WTC11 (cell line): ENCODE measurements around the gene PLD3. TPM values are rescaled to one million over a fixed set of nuclear protein-coding genes. Genes with fewer than 3 reads are reported as not detected.

Source experiments
- ATAC-seq: fragments of 200-7000 bp; cut with Tn5 transposase; 2 replicates; pipeline ENCODE4 v1.10.0; 2021; ENCODE audit warnings: mild to moderate bottlenecking, moderate library complexity
- CTCF ChIA-PET: fragments of 300-600 bp; sonication (Branson Sonifier 250); formaldehyde crosslinking; loops from one replicate; lab custom pipeline; 2021; ENCODE audit warnings: antibody characterized with exemption; lab: Charles Lee
- POLR2A ChIA-PET: fragments of 350-600 bp; sonication (Branson Sonifier 250); formaldehyde crosslinking; loops from one replicate; lab custom pipeline; 2021; ENCODE audit warnings: antibody characterized with exemption; lab: Charles Lee
- DNase-seq: peaks from one replicate; pipeline ENCODE4 v3.0.0; 2021; ENCODE audit warnings: low spot score
- H3K27ac Mint-ChIP-seq: 2 replicates; pipeline ENCODE4 v1.8.0; 2021; ENCODE audit warnings: mixed read lengths
- H3K27me3 Mint-ChIP-seq: 2 replicates; pipeline ENCODE4 v1.8.0; 2021; ENCODE audit warnings: low read depth, mild to moderate bottlenecking, moderate library complexity, mixed read lengths
- H3K36me3 Mint-ChIP-seq: 2 replicates; pipeline ENCODE4 v1.8.0; 2021; ENCODE audit warnings: mixed read lengths
- H3K4me1 Mint-ChIP-seq: 2 replicates; pipeline ENCODE4 v1.8.0; 2022; ENCODE audit warnings: mixed read lengths
- H3K4me3 Mint-ChIP-seq: 2 replicates; pipeline ENCODE4 v1.8.0; 2021; ENCODE audit warnings: mild to moderate bottlenecking, moderate library complexity, mixed read lengths
- H3K9me3 Mint-ChIP-seq: 2 replicates; pipeline ENCODE4 v1.8.0; 2021; ENCODE audit warnings: mixed read lengths
- CREM ChIP-seq: sonication (generic); formaldehyde crosslinking; IDR thresholded peaks from 2 replicates; pipeline ENCODE4 v1.8.1; 2022; ENCODE audit warnings: mild to moderate bottlenecking, missing genetic modification reagents, moderate library complexity
- FOXJ3 ChIP-seq: sonication (generic); formaldehyde crosslinking; IDR thresholded peaks from 2 replicates; pipeline ENCODE4 v1.9.0; 2021; ENCODE audit warnings: missing genetic modification reagents, mild to moderate bottlenecking, borderline replicate concordance
- FOXK1 ChIP-seq: sonication (generic); formaldehyde crosslinking; IDR thresholded peaks from 2 replicates; pipeline ENCODE4 v1.8.0; 2022; ENCODE audit warnings: mild to moderate bottlenecking, moderate library complexity, missing genetic modification reagents
- FOXP1 ChIP-seq: sonication (generic); formaldehyde crosslinking; IDR thresholded peaks from 2 replicates; pipeline ENCODE4 v1.8.0; 2022; ENCODE audit warnings: missing genetic modification reagents, mild to moderate bottlenecking, moderate library complexity, borderline replicate concordance
- GABPB1 ChIP-seq: sonication (generic); formaldehyde crosslinking; IDR thresholded peaks from 2 replicates; pipeline ENCODE4 v1.8.1; 2023; ENCODE audit warnings: mild to moderate bottlenecking, missing genetic modification reagents
- GTF2I ChIP-seq: fragments of 250-450 bp; sonication (Bioruptor Pico); conservative IDR thresholded peaks from 2 replicates; pipeline ENCODE4 v1.4.0; 2021; ENCODE audit warnings: mild to moderate bottlenecking
- NFATC4 ChIP-seq: fragments of 250-450 bp; sonication (Bioruptor Pico); IDR thresholded peaks from 2 replicates; pipeline ENCODE4 v1.9.0; 2021; ENCODE audit warnings: mild to moderate bottlenecking
- NFYB ChIP-seq: sonication (generic); formaldehyde crosslinking; conservative IDR thresholded peaks from 2 replicates; pipeline ENCODE4 v1.8.0; 2022; ENCODE audit warnings: low read depth, missing genetic modification reagents
- PRRX2 ChIP-seq: fragments of 250-450 bp; sonication (Bioruptor Pico); IDR thresholded peaks from 2 replicates; pipeline ENCODE4 v1.8.0; 2021; ENCODE audit warnings: mild to moderate bottlenecking
- SP1 ChIP-seq: sonication (generic); formaldehyde crosslinking; conservative IDR thresholded peaks from 2 replicates; pipeline ENCODE4 v1.8.1; 2022; ENCODE audit warnings: missing genetic modification reagents
- ZNF121 ChIP-seq: sonication (generic); formaldehyde crosslinking; IDR thresholded peaks from 2 replicates; pipeline ENCODE4 v1.8.0; 2023; ENCODE audit warnings: missing genetic modification reagents
- ZNF219 ChIP-seq: sonication (generic); formaldehyde crosslinking; IDR thresholded peaks from 2 replicates; pipeline ENCODE4 v1.8.0; 2023; ENCODE audit warnings: missing genetic modification reagents, mild to moderate bottlenecking, borderline replicate concordance
- ZNF416 ChIP-seq: fragments of 250-450 bp; sonication (Bioruptor Pico); IDR thresholded peaks from 2 replicates; pipeline ENCODE4 v1.9.0; 2021; ENCODE audit warnings: mild to moderate bottlenecking, inconsistent platforms
- ZNF423 ChIP-seq: fragments of 250-450 bp; sonication (Bioruptor Pico); IDR thresholded peaks from 2 replicates; pipeline ENCODE4 v2.1.2; 2022; ENCODE audit warnings: mild to moderate bottlenecking, moderate library complexity
- total RNA-seq: library from RNA; stranded (reverse); gene quantifications from 3 replicates; pipeline ENCODE4 v1.2.3, GENCODE V29; 2021
- TF ChIP-seq, protein P1 (sequence below): sonication (generic); formaldehyde crosslinking; IDR thresholded peaks from 2 replicates; pipeline ENCODE4 v1.8.0; 2022; ENCODE audit warnings: mild to moderate bottlenecking, missing genetic modification reagents
- TF ChIP-seq, protein P2 (sequence below): fragments of 200-600 bp; IDR thresholded peaks from 2 replicates; pipeline ENCODE4 v1.8.0; 2022; ENCODE audit warnings: antibody characterized with exemption
- TF ChIP-seq, protein P3 (sequence below): sonication (generic); formaldehyde crosslinking; IDR thresholded peaks from 2 replicates; pipeline ENCODE4 v1.8.1; 2023; ENCODE audit warnings: mild to moderate bottlenecking, missing genetic modification reagents
- TF ChIP-seq, protein P4 (sequence below): sonication (generic); formaldehyde crosslinking; IDR thresholded peaks from 2 replicates; pipeline ENCODE4 v1.8.0; 2023; ENCODE audit warnings: missing genetic modification reagents
- TF ChIP-seq, protein P5 (sequence below): sonication (generic); formaldehyde crosslinking; IDR thresholded peaks from 2 replicates; pipeline ENCODE4 v1.8.0; 2022; ENCODE audit warnings: missing genetic modification reagents
- TF ChIP-seq, protein P6 (sequence below): sonication (generic); formaldehyde crosslinking; IDR thresholded peaks from 2 replicates; pipeline ENCODE4 v1.8.0; 2022; ENCODE audit warnings: mild to moderate bottlenecking, missing genetic modification reagents

Gene PLD3
- total RNA-seq, 1 experiment from 2014 or later = 190 TPM

DNA sequence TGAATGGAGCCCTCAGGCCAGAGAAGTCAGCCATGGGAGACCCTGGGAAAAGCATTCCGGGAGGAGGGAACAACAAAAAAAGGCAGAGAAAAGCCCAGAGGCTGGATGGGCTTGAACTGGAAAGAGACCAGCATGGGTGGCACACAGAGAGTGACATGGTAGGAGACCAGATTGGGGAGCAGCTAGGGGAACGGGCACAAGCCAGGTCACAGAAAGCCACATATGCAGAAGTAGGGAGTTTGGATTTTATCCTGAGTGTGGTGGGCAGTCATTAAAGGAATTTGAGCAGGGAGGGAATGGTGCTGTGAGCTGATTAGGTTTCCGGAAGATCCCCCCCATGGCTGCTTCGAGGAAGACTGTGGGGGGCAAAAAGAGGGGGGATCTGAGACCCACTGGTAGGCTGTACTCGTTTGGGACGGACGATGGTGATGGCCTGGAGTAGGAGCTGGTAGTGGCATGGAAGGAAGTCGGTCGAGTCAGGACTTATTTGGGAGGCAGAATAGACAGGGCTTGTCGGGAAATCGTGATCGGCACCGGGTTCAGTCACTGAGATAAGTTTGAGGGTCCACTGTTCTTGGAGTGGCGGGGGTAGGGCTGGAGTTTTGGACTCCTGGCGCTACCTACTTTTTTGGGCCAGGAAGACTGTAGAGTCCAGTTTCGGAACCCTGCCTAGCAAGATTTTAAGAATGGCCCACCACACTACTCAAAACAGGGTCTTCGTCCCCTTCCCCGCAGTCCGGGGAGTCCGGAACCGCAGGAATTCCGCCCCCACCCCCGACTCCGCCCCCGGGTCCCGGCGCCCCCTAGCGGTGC lies 76.3 kb downstream of the PLD3 start:
- Mint-ChIP-seq H3K4me3 (peak overlapping the region; percentile 91), H3K27me3 (peaks cover 3% of the 10 kb centered on the region; the same call in 1 of the 2 replicates), H3K9me3 (no peaks in the 10 kb centered on the region), H3K27ac (peak overlapping the region; percentile 97), H3K36me3 (no peaks in the 10 kb centered on the region; the same call in 1 of the 2 replicates), H3K4me1 (peaks cover 16% of the 10 kb centered on the region)
- DNase-seq (no peak), ATAC-seq (no peak)
- TF ChIP-seq CREM (no peak), NFATC4 (CRISPR knock-in tag) (no peak), ZNF219 (CRISPR knock-in tag) (no peak), GTF2I (0 out of 2 replicates have a peak, but pooled peaks have one; percentile 41)
- TF ChIP-seq, protein P1, sequence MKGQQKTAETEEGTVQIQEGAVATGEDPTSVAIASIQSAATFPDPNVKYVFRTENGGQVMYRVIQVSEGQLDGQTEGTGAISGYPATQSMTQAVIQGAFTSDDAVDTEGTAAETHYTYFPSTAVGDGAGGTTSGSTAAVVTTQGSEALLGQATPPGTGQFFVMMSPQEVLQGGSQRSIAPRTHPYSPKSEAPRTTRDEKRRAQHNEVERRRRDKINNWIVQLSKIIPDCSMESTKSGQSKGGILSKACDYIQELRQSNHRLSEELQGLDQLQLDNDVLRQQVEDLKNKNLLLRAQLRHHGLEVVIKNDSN = no peak
- CTCF ChIA-PET = interaction anchor here (0.7 to 1.7 kb wide), 11 partner anchors 9 to 179 kb away, joined by 3 to 12 read pairs (median 4); partner anchors contain the start of genes BLVRB and PRX
- POLR2A ChIA-PET = interaction anchor here (0.5 to 1.8 kb wide), 2 partner anchors 11 to 1791 kb away, joined by 4 to 11 read pairs; partner anchors contain the start of gene PRX

DNA sequence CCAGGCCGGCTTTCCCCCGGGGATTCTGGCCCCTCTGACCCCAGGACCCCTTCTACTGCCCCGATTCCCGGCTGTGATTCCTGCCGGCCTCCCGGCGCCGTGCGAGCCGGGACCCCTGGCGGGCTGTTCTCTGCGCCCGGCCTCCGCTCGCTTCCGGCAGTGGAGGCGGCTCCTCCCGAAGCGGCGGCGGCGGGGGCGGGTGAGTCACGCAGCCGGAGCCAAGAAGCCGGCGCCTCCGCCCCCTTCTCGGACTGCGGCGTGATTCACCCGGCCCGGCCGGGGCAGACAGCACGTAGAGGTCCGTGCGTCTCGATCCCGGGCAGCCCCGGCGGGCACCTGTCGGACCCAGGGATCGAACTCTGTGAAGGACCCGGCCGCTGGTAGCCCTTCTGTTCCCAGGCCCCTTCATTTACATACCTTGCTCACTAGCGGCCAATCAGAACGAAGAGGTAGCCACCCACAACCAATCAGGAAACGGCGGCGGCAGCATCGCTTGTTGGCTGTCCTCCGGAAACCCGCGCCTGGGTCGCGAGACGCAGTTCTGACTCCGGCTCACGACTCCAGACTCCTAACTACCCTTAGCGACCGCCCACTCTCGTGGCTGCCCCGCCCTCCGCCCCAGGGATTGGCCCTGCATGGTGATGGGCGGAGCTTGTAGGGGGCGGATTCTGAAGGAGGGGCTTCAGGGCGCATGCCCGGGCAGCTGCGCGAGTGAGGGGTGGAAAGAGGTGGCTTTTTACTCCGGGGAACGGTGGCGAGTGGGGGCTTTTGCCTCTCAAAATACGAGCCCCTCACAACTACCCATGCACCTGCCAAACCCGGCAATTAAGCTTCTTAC lies 77.2 kb downstream of the PLD3 start, which contains the start of gene SERTAD1:
Gene SERTAD1, minus strand, starts transcription at position 543 of the 838 bp plus-strand sequence. CDS start 2,446 bp downstream, outside the sequence.
- ChIA-PET CTCF (interaction anchor here (0.6 to 3.3 kb wide), 26 partner anchors 8 to 1574 kb away, joined by 3 to 32 read pairs (median 4); partner anchors contain the start of genes BLVRB, PRX and RAB4B), POLR2A (interaction anchor here (0.7 to 1.9 kb wide), 12 partner anchors 9 to 990 kb away, joined by 3 to 32 read pairs (median 4); partner anchors contain the start of genes BLVRB, PRX, RPS16 and SERTAD3)
- H3K4me3 Mint-ChIP-seq = peak within 1 kb of the TSS; percentile 91
- no peaks in the 10 kb centered on the region for H3K9me3 Mint-ChIP-seq
- peak within 1 kb of the TSS; percentile 97 for H3K27ac Mint-ChIP-seq
- H3K4me1 Mint-ChIP-seq = peaks cover 16% of the 10 kb centered on the region
- DNase-seq = peak; percentile 100
- peaks cover 3% of the 10 kb centered on the region; the same call in 1 of the 2 replicates for H3K27me3 Mint-ChIP-seq
- H3K36me3 Mint-ChIP-seq = no peaks in the 10 kb centered on the region; the same call in 1 of the 2 replicates
- peak; percentile 89 for ATAC-seq
- TF ChIP-seq, protein P1 = no peak; the same call in 1 of the 2 replicates
- TF ChIP-seq PRRX2 (CRISPR knock-in tag) (no peak), FOXP1 (CRISPR knock-in tag) (peak; percentile 53; the same call in 1 of the 2 replicates), CREM (0 out of 2 replicates have a peak, but pooled peaks have one; percentile 35), FOXJ3 (CRISPR knock-in tag) (no peak), FOXK1 (CRISPR knock-in tag) (0 out of 2 replicates have a peak, but pooled peaks have one; percentile 30), ZNF423 (CRISPR knock-in tag) (peak; percentile 75), SP1 (peak; percentile 92), NFYB (CRISPR knock-in tag) (peak; percentile 98), ZNF416 (no peak), ZNF121 (CRISPR knock-in tag) (peak; percentile 88), GABPB1 (CRISPR knock-in tag) (0 out of 2 replicates have a peak, but pooled peaks have one; percentile 29)
- TF ChIP-seq, protein P2, sequence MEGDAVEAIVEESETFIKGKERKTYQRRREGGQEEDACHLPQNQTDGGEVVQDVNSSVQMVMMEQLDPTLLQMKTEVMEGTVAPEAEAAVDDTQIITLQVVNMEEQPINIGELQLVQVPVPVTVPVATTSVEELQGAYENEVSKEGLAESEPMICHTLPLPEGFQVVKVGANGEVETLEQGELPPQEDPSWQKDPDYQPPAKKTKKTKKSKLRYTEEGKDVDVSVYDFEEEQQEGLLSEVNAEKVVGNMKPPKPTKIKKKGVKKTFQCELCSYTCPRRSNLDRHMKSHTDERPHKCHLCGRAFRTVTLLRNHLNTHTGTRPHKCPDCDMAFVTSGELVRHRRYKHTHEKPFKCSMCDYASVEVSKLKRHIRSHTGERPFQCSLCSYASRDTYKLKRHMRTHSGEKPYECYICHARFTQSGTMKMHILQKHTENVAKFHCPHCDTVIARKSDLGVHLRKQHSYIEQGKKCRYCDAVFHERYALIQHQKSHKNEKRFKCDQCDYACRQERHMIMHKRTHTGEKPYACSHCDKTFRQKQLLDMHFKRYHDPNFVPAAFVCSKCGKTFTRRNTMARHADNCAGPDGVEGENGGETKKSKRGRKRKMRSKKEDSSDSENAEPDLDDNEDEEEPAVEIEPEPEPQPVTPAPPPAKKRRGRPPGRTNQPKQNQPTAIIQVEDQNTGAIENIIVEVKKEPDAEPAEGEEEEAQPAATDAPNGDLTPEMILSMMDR = peak; percentile 80
- TF ChIP-seq, protein P3, sequence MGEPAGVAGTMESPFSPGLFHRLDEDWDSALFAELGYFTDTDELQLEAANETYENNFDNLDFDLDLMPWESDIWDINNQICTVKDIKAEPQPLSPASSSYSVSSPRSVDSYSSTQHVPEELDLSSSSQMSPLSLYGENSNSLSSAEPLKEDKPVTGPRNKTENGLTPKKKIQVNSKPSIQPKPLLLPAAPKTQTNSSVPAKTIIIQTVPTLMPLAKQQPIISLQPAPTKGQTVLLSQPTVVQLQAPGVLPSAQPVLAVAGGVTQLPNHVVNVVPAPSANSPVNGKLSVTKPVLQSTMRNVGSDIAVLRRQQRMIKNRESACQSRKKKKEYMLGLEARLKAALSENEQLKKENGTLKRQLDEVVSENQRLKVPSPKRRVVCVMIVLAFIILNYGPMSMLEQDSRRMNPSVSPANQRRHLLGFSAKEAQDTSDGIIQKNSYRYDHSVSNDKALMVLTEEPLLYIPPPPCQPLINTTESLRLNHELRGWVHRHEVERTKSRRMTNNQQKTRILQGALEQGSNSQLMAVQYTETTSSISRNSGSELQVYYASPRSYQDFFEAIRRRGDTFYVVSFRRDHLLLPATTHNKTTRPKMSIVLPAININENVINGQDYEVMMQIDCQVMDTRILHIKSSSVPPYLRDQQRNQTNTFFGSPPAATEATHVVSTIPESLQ = peak; percentile 33; the same call in 1 of the 2 replicates
- TF ChIP-seq, protein P4, sequence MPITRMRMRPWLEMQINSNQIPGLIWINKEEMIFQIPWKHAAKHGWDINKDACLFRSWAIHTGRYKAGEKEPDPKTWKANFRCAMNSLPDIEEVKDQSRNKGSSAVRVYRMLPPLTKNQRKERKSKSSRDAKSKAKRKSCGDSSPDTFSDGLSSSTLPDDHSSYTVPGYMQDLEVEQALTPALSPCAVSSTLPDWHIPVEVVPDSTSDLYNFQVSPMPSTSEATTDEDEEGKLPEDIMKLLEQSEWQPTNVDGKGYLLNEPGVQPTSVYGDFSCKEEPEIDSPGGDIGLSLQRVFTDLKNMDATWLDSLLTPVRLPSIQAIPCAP (CRISPR knock-in tag) = no peak
- TF ChIP-seq, protein P5, sequence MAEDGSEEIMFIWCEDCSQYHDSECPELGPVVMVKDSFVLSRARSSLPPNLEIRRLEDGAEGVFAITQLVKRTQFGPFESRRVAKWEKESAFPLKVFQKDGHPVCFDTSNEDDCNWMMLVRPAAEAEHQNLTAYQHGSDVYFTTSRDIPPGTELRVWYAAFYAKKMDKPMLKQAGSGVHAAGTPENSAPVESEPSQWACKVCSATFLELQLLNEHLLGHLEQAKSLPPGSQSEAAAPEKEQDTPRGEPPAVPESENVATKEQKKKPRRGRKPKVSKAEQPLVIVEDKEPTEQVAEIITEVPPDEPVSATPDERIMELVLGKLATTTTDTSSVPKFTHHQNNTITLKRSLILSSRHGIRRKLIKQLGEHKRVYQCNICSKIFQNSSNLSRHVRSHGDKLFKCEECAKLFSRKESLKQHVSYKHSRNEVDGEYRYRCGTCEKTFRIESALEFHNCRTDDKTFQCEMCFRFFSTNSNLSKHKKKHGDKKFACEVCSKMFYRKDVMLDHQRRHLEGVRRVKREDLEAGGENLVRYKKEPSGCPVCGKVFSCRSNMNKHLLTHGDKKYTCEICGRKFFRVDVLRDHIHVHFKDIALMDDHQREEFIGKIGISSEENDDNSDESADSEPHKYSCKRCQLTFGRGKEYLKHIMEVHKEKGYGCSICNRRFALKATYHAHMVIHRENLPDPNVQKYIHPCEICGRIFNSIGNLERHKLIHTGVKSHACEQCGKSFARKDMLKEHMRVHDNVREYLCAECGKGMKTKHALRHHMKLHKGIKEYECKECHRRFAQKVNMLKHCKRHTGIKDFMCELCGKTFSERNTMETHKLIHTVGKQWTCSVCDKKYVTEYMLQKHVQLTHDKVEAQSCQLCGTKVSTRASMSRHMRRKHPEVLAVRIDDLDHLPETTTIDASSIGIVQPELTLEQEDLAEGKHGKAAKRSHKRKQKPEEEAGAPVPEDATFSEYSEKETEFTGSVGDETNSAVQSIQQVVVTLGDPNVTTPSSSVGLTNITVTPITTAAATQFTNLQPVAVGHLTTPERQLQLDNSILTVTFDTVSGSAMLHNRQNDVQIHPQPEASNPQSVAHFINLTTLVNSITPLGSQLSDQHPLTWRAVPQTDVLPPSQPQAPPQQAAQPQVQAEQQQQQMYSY (CRISPR knock-in tag) = 0 out of 2 replicates have a peak, but pooled peaks have one; percentile 26
- TF ChIP-seq, protein P6, sequence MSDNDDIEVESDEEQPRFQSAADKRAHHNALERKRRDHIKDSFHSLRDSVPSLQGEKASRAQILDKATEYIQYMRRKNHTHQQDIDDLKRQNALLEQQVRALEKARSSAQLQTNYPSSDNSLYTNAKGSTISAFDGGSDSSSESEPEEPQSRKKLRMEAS (CRISPR knock-in tag) = peak; percentile 69
